Measurements from ENCODE around the gene TMEM80.
"Not testable (repeated sequence)": the region's sequence is repeated elsewhere in the genome, so short reads cannot be mapped to it uniquely, and the experiment has no call there.

TMEM80 gene

DNA sequence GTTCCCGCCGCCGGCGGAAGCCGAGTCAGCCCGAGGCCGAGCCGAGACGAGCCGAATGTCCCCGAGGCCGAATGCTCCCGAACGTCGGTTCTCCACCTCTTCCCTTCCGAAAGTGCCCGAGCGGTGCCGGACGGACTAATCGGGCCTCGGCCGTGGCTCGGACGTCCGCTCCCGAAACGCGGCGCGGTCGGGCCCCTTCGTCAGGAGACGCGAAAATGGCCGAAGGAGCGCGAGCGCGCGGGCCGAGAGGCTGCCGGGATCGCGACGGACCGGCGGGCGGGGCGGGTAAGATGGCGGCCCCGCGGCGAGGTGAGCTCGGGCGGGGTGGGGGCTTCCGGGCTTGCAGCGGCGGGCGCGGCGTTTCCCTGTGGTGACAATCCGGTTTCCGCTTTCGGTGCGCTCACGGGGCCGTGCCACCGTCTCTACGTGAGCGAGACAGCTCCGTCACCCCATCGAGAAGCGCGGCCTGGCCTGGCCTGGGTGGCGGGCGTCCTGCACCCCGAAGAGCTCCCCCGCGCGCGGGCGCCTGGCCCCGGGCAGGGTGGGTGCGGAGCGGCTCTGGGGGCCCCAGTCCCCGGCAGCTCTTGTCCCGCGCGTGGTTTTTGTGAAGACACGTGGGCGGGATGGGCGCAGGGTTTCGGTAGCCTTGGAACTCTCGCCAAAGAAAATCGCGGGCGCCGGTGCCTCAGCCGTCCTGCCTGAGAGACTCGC, at the start of gene TMEM80:
Gene TMEM80, plus strand, starts transcription at position 279 of the 711 bp plus-strand sequence. Its CDS starts 12 bp downstream, at position 291.
- no peak for DNase-seq

- peak; percentile 19 for DNase-seq
These were observed 49.4 kb upstream of the TMEM80 start for GRCh38 chr11:646214-646613.

- not testable (repeated sequence) for DNase-seq
These were observed 47.9 kb upstream of the TMEM80 start for GRCh38 chr11:647672-648158.

GRCh38 chr11:650482-650881, 45.1 kb upstream of the TMEM80 start:
- no peak for DNase-seq

- DNase-seq = not testable (repeated sequence)
These were observed 42.5 kb upstream of the TMEM80 start for GRCh38 chr11:653136-653535.

GRCh38 chr11:653837-654236, 41.8 kb upstream of the TMEM80 start:
- no peak for DNase-seq

- DNase-seq = not testable (repeated sequence)
These were observed 41.2 kb upstream of the TMEM80 start for GRCh38 chr11:654444-654843.

- no peak for DNase-seq
These were observed 40.4 kb upstream of the TMEM80 start for GRCh38 chr11:655036-655726.

DNA sequence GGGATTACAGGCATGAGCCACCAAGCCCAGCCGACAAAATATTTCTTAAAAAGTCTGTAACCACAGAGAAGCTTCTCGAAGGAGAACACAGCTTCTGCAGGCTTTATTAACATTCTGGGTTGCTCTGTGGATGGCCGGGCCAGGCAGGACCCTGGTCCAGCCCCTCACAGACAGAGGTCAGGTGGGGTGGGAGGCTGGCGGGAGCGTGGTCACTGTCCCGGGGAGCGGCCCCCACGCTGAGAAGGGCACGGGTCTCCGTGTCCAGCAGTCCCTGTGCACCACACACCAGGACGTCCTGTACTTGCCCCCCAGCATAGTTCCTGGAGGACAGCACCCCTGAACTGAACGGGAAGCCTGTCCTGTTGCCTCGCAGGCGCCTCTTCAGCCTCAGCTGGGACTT, 39.2 kb upstream of the TMEM80 start:
- DNase-seq = no peak

DNA sequence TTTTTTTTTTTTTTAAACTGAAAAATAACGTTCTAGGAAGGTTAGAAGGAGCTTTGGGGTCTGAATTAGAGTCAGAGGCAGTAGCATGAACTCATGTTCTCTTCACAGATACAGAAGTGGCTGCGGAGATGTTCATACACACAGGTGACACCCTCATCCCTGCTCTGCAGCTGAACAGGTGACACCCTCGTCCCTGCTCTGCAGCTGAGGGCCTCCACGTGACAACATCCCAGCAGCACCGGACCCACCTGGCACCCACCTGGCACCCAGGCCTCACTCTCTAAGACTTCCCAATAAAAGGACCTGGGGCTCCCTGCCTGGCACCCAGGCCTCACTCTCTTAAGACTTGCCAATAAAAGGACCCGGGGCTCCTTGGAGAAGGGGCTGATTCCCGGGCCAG, 38.8 kb upstream of the TMEM80 start:
- no peak for DNase-seq

- no peak for DNase-seq
These were observed 37.9 kb upstream of the TMEM80 start for GRCh38 chr11:657691-658126.

DNA sequence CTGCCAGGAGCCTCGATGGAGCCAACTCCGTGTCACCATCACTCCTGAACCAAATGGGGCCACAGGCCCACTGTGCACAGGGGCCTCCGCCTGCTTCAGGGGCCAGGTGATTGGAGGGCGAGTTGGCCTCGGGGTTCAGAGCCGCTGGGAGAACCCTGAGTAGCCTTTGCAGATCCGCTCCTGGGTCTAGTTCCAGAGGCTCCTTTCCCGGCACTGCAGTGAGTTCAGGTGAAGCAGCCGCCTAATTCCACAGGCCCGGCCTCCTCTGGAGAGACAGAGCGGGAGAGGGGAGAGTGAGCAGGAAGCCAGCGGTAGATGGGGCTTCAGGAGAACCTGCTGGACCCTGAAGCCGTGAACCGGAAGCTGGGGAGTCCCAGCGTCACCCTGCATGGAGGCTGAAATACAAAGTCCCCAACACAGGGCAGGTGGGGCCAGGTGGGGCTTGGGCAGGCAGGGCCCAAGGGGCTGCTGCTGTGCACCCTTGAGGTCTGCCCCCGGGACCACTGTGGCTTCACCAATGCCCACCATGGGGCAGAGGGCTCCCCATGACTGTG, 36.0 kb upstream of the TMEM80 start:
- no peak for DNase-seq

DNA sequence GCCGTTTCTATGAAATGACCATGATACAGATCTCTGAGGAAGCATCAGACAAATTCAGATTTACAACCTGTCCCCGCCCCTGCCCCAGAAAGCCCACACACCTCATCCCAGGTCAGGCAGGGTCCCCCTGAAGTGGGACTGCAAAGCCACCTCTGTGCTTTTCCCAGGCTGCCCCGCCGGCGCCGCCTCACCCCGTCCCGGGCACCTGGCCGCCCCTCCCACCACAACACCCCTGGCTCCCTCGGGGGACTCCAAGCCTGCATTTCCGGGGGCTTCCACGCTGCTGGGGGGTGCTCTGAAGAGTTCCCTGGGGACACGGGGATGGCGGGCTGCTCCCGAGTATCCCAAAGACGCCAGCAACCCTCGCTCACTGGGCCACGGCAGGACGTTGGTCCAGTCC, 35.3 kb upstream of the TMEM80 start:
- DNase-seq = no peak

DNA sequence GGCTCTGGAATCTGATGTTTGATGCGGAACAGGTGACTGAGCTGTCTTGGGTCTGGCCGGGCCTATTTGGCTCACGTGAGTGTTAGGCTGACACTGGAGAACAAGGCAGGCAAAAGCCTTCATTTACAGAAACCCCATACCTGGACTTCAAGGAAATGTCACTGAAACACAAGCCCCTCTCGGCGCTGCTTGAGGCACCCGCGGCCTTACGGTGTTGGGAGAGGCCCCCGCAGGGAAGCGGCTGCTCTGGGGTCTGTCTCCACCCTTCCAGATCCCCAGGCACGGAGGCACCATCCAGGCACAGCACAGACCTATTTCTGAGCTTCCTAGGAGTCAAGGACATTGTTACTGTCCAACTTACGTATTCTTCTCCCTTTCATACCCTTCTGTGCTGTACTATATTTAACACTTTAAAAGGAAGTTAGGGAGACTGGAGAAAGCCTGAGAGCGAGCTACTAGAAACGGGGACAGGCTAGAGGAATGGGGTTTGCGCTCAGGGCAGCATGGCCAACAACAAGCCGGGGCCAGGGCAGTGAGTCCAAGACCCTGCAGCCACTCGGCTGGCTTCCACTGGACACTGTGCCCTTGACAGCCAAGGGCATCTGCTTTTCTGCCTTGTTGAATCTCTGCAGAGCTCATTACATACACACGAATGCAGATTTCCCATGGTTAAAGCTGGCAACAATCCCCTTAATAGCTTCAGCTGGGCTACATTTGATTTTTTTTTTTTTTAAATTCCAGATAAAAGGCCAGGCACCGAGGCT, 34.8 kb upstream of the TMEM80 start:
- no peak for DNase-seq

DNA sequence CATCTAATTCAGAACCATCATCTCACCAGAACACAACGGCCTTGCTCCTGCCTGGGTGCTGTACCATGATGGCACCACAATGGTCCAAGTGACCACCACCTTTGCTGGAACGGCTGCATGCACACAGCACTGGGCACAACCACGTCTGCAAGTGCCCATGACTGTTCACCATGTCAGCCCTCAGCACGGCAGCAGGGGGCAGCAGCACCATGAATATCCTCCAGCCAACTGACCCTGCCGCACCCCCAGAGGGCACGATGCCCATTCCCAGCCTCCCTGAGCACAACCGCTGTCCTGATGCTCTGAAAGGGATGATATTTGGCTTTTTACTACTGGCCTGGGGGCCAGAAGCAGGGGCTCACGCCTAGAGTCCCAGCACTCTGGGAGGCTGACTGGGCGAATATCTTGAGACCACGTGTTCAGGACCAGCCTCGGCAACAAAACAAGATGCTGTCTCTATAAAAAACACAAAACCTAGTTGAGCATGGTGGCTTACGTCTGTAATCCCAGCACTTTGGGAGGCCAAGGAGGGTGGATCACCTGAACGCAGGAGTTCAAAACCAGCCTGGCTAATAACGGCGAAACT, 32.8 kb upstream of the TMEM80 start:
- DNase-seq = peak; percentile 99

DNA sequence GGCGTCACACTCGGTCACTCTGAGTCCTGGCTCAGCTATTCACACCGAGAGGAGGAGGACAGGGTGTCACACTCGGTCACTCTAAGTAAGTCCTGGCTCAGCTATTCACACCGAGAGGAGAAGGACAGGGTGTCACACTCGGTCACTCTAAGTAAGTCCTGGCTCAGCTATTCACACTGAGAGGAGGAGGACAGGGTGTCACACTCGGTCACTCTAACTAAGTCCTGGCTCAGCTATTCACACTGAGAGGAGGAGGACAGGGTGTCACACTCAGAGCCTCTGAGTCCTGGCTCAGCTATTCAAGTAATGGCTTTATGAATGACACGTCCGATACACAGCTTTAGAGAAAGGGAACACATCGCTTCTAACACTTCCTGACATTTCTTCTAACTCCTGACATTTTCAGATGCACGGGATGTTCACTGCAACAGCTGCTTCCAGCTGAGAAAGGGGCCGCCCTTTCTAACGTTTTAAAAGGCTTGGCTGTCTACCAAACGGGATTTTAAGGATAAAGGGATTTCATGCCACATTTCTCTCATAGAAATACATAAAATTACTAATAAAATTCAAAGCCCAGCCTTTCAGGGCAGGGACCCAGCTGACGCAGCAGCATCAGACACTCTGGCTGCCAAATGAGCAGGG, 30.4 kb upstream of the TMEM80 start:
- no peak for DNase-seq

- DNase-seq = no peak
These were observed 29.8 kb upstream of the TMEM80 start for GRCh38 chr11:665704-666281.

- DNase-seq = no peak
These were observed 21.8 kb upstream of the TMEM80 start for GRCh38 chr11:673866-674265.

DNA sequence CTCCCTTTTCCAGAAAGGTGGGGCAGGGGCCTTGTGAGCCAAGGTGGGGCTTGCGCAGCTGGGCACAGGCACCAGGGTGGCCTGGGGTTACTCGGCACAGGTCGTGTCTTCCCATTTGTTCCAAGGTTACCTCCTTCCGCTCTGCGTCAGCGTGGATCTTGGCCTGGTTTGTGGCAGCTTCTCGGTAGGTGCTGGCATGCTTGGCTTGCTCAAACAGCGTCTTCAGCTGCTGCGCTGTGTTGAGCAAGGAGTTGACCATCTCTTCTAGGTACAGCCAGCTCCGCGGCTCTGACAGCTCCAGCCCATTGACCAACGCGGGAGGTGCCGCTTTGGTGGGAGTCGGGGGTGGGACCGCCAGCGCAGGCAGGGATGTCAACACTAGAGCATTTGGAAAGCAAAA, 21.2 kb upstream of the TMEM80 start:
- no peak for DNase-seq

DNA sequence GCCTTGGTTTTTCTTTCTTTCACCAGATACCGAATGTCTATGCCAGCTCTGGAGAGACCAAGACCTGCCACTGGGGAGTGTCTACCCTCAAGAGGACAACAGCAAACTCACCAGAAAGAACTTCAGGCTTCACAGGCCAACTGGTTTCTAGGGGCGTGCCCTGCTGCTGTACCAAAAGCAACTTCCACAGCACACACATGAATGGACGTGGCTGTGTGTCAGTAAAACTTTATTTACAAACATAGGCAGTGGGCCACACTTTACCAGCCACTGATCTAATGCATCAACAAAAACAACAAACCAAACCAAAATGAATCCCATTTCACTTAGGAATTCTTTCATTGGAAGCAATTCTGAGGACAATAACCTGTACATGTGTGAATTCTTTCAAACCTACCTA, 17.3 kb upstream of the TMEM80 start:
- DNase-seq = no peak

- no peak for DNase-seq
These were observed 16.1 kb upstream of the TMEM80 start for GRCh38 chr11:679271-680207.

All from 8988T (cell line).